Memory B cell (primary cell): ENCODE data around the gene NEK10.

Experiments used
- ATAC-seq: fragments of 150-1000 bp; cut with Tn5 transposase; 2 replicates; pipeline ENCODE4 v1.10.0; 2021; ENCODE audit warnings: low read depth, mild to moderate bottlenecking, moderate library complexity
- DNase-seq, 2 donors: peaks; one replicate each; pipeline ENCODE4 v3.0.0; 2022; ENCODE audit warnings: low spot score in 2 of 2
- H3K27ac Mint-ChIP-seq: one replicate; pipeline ENCODE4 v1.8.0; 2022; ENCODE audit warnings: mild to moderate bottlenecking, moderate library complexity, mixed read lengths
- H3K27me3 Mint-ChIP-seq: one replicate; pipeline ENCODE4 v1.8.0; 2022; ENCODE audit warnings: mixed read lengths
- H3K36me3 Mint-ChIP-seq: one replicate; pipeline ENCODE4 v1.8.0; 2022; ENCODE audit warnings: mild to moderate bottlenecking, mixed read lengths
- H3K4me1 Mint-ChIP-seq: one replicate; pipeline ENCODE4 v1.8.0; 2022; ENCODE audit warnings: mixed read lengths
- H3K4me3 Mint-ChIP-seq: one replicate; pipeline ENCODE4 v1.8.0; 2022; ENCODE audit warnings: mild to moderate bottlenecking, moderate library complexity, mixed read lengths
- H3K9me3 Mint-ChIP-seq: one replicate; pipeline ENCODE4 v1.8.0; 2022; ENCODE audit warnings: mixed read lengths

Gene NEK10

GRCh38 chr3:27216955-27217552 is 152.1 kb downstream of the NEK10 start:
- H3K27me3 Mint-ChIP-seq, result peaks cover 2% of the 10 kb centered on the region
- no peak for ATAC-seq

GRCh38 chr3:27216295-27216855 is 152.8 kb downstream of the NEK10 start:
- Mint-ChIP-seq H3K27ac (no peak overlapping the region), H3K36me3 (no peaks in the 10 kb centered on the region), H3K4me3 (no peak overlapping the region), H3K9me3 (no peaks in the 10 kb centered on the region), H3K27me3 (peaks cover 2% of the 10 kb centered on the region), H3K4me1 (no peaks in the 10 kb centered on the region)
- ATAC-seq, result no peak
- DNase-seq, result no peak

More at GRCh38 chr3:27216955-27217552, 152.1 kb downstream of the NEK10 start:
- Mint-ChIP-seq H3K36me3 (no peaks in the 10 kb centered on the region), H3K27ac (no peak overlapping the region), H3K9me3 (no peaks in the 10 kb centered on the region), H3K4me1 (no peaks in the 10 kb centered on the region), H3K4me3 (no peak overlapping the region)
- no peak for DNase-seq

- H3K27ac Mint-ChIP-seq, result no peak overlapping the region
- no peaks in the 10 kb centered on the region for H3K4me1 Mint-ChIP-seq
- ATAC-seq (no peak), DNase-seq (no peak)
- peaks cover 2% of the 10 kb centered on the region for H3K27me3 Mint-ChIP-seq
- H3K9me3 Mint-ChIP-seq, result no peaks in the 10 kb centered on the region
- no peak overlapping the region for H3K4me3 Mint-ChIP-seq
- H3K36me3 Mint-ChIP-seq, result no peaks in the 10 kb centered on the region
These were observed 155.7 kb downstream of the NEK10 start for GRCh38 chr3:27213450-27213849.

GRCh38 chr3:27209617-27210264 is 159.4 kb downstream of the NEK10 start:
- H3K9me3 Mint-ChIP-seq, result no peaks in the 10 kb centered on the region
- H3K4me1 Mint-ChIP-seq, result no peaks in the 10 kb centered on the region
- no peaks in the 10 kb centered on the region for H3K27me3 Mint-ChIP-seq
- H3K4me3 Mint-ChIP-seq, result no peak overlapping the region
- ATAC-seq (no peak), DNase-seq (no peak)
- no peaks in the 10 kb centered on the region for H3K36me3 Mint-ChIP-seq
- H3K27ac Mint-ChIP-seq, result no peak overlapping the region

GRCh38 chr3:27208961-27209616 is 160.1 kb downstream of the NEK10 start:
- DNase-seq (no peak), ATAC-seq (no peak)
- Mint-ChIP-seq H3K36me3 (no peaks in the 10 kb centered on the region), H3K9me3 (no peaks in the 10 kb centered on the region), H3K4me1 (no peaks in the 10 kb centered on the region), H3K4me3 (no peak overlapping the region), H3K27ac (no peak overlapping the region), H3K27me3 (no peaks in the 10 kb centered on the region)

GRCh38 chr3:27202959-27203358 is 166.2 kb downstream of the NEK10 start:
- Mint-ChIP-seq H3K4me3 (no peak overlapping the region), H3K27ac (no peak overlapping the region), H3K27me3 (no peaks in the 10 kb centered on the region), H3K9me3 (no peaks in the 10 kb centered on the region), H3K36me3 (peaks cover 2% of the 10 kb centered on the region), H3K4me1 (no peaks in the 10 kb centered on the region)
- ATAC-seq, result no peak
- no peak for DNase-seq

GRCh38 chr3:27201492-27201891 is 167.7 kb downstream of the NEK10 start:
- Mint-ChIP-seq H3K27me3 (no peaks in the 10 kb centered on the region), H3K36me3 (peaks cover 2% of the 10 kb centered on the region), H3K4me3 (no peak overlapping the region), H3K9me3 (no peaks in the 10 kb centered on the region), H3K4me1 (no peaks in the 10 kb centered on the region), H3K27ac (no peak overlapping the region)
- ATAC-seq (no peak), DNase-seq (no peak)

GRCh38 chr3:27200721-27201489 is 168.3 kb downstream of the NEK10 start:
- no peaks in the 10 kb centered on the region for H3K9me3 Mint-ChIP-seq
- no peaks in the 10 kb centered on the region for H3K27me3 Mint-ChIP-seq
- peaks cover 2% of the 10 kb centered on the region for H3K36me3 Mint-ChIP-seq
- no peaks in the 10 kb centered on the region for H3K4me1 Mint-ChIP-seq
- no peak overlapping the region for H3K27ac Mint-ChIP-seq
- DNase-seq (no peak), ATAC-seq (no peak)
- H3K4me3 Mint-ChIP-seq, result no peak overlapping the region

- no peak for DNase-seq
- Mint-ChIP-seq H3K36me3 (peaks cover 2% of the 10 kb centered on the region), H3K9me3 (no peaks in the 10 kb centered on the region), H3K4me1 (no peaks in the 10 kb centered on the region), H3K27ac (no peak overlapping the region), H3K27me3 (no peaks in the 10 kb centered on the region), H3K4me3 (no peak overlapping the region)
- no peak for ATAC-seq
These were observed 174.2 kb downstream of the NEK10 start for GRCh38 chr3:27194861-27195483.

GRCh38 chr3:27193056-27193455 is 176.1 kb downstream of the NEK10 start:
- Mint-ChIP-seq H3K27me3 (no peaks in the 10 kb centered on the region), H3K4me1 (no peaks in the 10 kb centered on the region), H3K9me3 (no peaks in the 10 kb centered on the region), H3K36me3 (no peaks in the 10 kb centered on the region), H3K4me3 (no peak overlapping the region), H3K27ac (no peak overlapping the region)
- ATAC-seq, result no peak
- DNase-seq, result no peak

- no peaks in the 10 kb centered on the region for H3K9me3 Mint-ChIP-seq
- H3K4me1 Mint-ChIP-seq, result no peaks in the 10 kb centered on the region
- peaks cover 2% of the 10 kb centered on the region for H3K36me3 Mint-ChIP-seq
- DNase-seq, result no peak
- no peaks in the 10 kb centered on the region for H3K27me3 Mint-ChIP-seq
- H3K27ac Mint-ChIP-seq, result no peak overlapping the region
- no peak overlapping the region for H3K4me3 Mint-ChIP-seq
- ATAC-seq, result no peak
These were observed 183.2 kb downstream of the NEK10 start for GRCh38 chr3:27186013-27186412.

GRCh38 chr3:27185231-27185989 is 183.8 kb downstream of the NEK10 start:
- no peak for DNase-seq
- Mint-ChIP-seq H3K9me3 (no peaks in the 10 kb centered on the region), H3K36me3 (peaks cover 2% of the 10 kb centered on the region), H3K4me3 (no peak overlapping the region), H3K4me1 (no peaks in the 10 kb centered on the region), H3K27me3 (no peaks in the 10 kb centered on the region), H3K27ac (no peak overlapping the region)
- ATAC-seq, result no peak

GRCh38 chr3:27184261-27184660 is 184.9 kb downstream of the NEK10 start:
- Mint-ChIP-seq H3K4me1 (no peaks in the 10 kb centered on the region), H3K27me3 (no peaks in the 10 kb centered on the region), H3K9me3 (no peaks in the 10 kb centered on the region), H3K4me3 (no peak overlapping the region), H3K27ac (no peak overlapping the region), H3K36me3 (peaks cover 2% of the 10 kb centered on the region)
- no peak for ATAC-seq
- DNase-seq, result no peak
